Liver (tissue), 9 donors: ENCODE data around the gene SLC17A4. TPM values are rescaled to one million over a fixed set of nuclear protein-coding genes. Genes with fewer than 3 reads are reported as not detected.

ENCODE experiments used
- DNase-seq: peaks from one replicate; pipeline ENCODE4 v3.0.0-alpha.2; 2017; ENCODE audit warnings: low spot score
- H3K27ac ChIP-seq, 2 donors: one replicate each; pipeline ENCODE4 v1.7.0; 2013; ENCODE audit warnings: inconsistent platforms in 2 of 2, low read length in 2 of 2, control low read depth in 1 of 2, low read depth in 1 of 2, mild to moderate bottlenecking in 1 of 2
- H3K27me3 ChIP-seq, 4 donors: one replicate each; pipeline versions ENCODE4 v1.6.1 to v1.7.0; 2013; ENCODE audit warnings: low read length in 3 of 4, inconsistent platforms in 1 of 4, mild to moderate bottlenecking in 1 of 4, moderate library complexity in 1 of 4; ENCODE audit not compliant: control insufficient read depth in 4 of 4, insufficient read depth in 4 of 4
- H3K36me3 ChIP-seq, 4 donors: one replicate each; pipeline versions ENCODE4 v1.6.1 to v1.7.0; 2013; ENCODE audit warnings: low read length in 3 of 4, mild to moderate bottlenecking in 3 of 4, low read depth in 1 of 4, moderate library complexity in 1 of 4; ENCODE audit not compliant: control insufficient read depth in 4 of 4, insufficient read depth in 3 of 4
- H3K4me1 ChIP-seq, 4 donors: one replicate each; pipeline versions ENCODE4 v1.6.1 to v1.7.0; 2013; ENCODE audit warnings: low read length in 3 of 4, mild to moderate bottlenecking in 3 of 4, moderate library complexity in 1 of 4; ENCODE audit not compliant: control insufficient read depth in 4 of 4, insufficient read depth in 4 of 4
- H3K4me3 ChIP-seq, 3 donors: one replicate each; pipeline versions ENCODE4 v1.6.1 to v1.7.0; 2013; ENCODE audit warnings: low read length in 3 of 3, control low read depth in 1 of 3, low read depth in 1 of 3, mild to moderate bottlenecking in 1 of 3
- H3K9ac ChIP-seq, 2 donors: one replicate each; pipeline ENCODE4 v1.7.0; 2013; ENCODE audit warnings: low read length in 2 of 2, mild to moderate bottlenecking in 2 of 2, moderate library complexity in 2 of 2, control low read depth in 1 of 2, low read depth in 1 of 2
- H3K9me3 ChIP-seq, 4 donors: one replicate each; pipeline versions ENCODE4 v1.6.1 to v1.7.0; 2013; ENCODE audit warnings: low read length in 3 of 4; ENCODE audit not compliant: control insufficient read depth in 4 of 4
- EGR1 ChIP-seq, 2 donors: IDR thresholded peaks; 2 replicates each; pipeline ENCODE4 v1.6.1; 2016 to 2018; ENCODE audit warnings: antibody characterized with exemption in 2 of 2, low read depth in 2 of 2
- FOXA2 ChIP-seq: IDR thresholded peaks from 2 replicates; pipeline ENCODE4 v1.6.1; 2016; ENCODE audit warnings: antibody characterized with exemption
- GABPA ChIP-seq, 2 donors: IDR thresholded peaks in 1 of 2; conservative IDR thresholded peaks in 1 of 2; 2 replicates each; pipeline ENCODE4 v1.6.1; 2016; ENCODE audit warnings: antibody characterized with exemption in 2 of 2, mild to moderate bottlenecking in 1 of 2, moderate library complexity in 1 of 2
- HNF4A ChIP-seq, 2 donors: conservative IDR thresholded peaks; 2 replicates each; pipeline ENCODE4 v1.6.1; 2016; ENCODE audit warnings: antibody characterized with exemption in 2 of 2, mild to moderate bottlenecking in 2 of 2
- HNF4G ChIP-seq: IDR thresholded peaks from 2 replicates; pipeline ENCODE4 v1.6.1; 2016; ENCODE audit warnings: antibody characterized with exemption
- NR2F2 ChIP-seq: IDR thresholded peaks from 2 replicates; pipeline ENCODE4 v1.6.1; 2016; ENCODE audit warnings: antibody characterized with exemption
- RAD21 ChIP-seq, 2 donors: IDR thresholded peaks; 2 replicates each; pipeline ENCODE4 v1.6.1; 2016; ENCODE audit warnings: antibody characterized with exemption in 2 of 2, mild to moderate bottlenecking in 2 of 2
- RXRA ChIP-seq, 2 donors: IDR thresholded peaks; 2 replicates each; pipeline ENCODE4 v1.6.1; 2017 to 2018; ENCODE audit warnings: antibody characterized with exemption in 2 of 2, mild to moderate bottlenecking in 1 of 2
- SP1 ChIP-seq: IDR thresholded peaks from 2 replicates; pipeline ENCODE4 v1.6.1; 2018; ENCODE audit warnings: antibody characterized with exemption, mild to moderate bottlenecking
- WGBS: extraction: QIAGEN DNeasy Blood & Tissue Kit; methylation state at CpG from one replicate; pipeline ENCODE4 v1.1.7; 2013; 5-methylcytosine and 5-hydroxymethylcytosine counted together
- polyA plus RNA-seq, 2 donors: library from polyadenylated mRNA; stranded (reverse) in 1 of 2; unstranded in 1 of 2; fragments of 200-250 nt in 1 of 2; fragments of >200 nt in 1 of 2; fragmentation: Nextera tagmentation in 1 of 2; extraction: Ambion mirVana in 1 of 2; gene quantifications; one replicate each; pipeline versions ENCODE4 v1.2.1 to v1.2.3, GENCODE V29; 2013 to 2015
- total RNA-seq, 2 donors: library from RNA; depleted of rRNA; stranded (reverse); fragments of >200 nt; gene quantifications; one replicate each; pipeline ENCODE4 v1.2.3, GENCODE V29; 2014
- TF ChIP-seq, protein P1 (sequence below): fragments of 150-350 bp; IDR thresholded peaks from 2 replicates; pipeline ENCODE4 v1.5.1; 2017; ENCODE audit warnings: improper control_type of control experiment, low read depth, low read length; ENCODE audit not compliant: missing input control
- TF ChIP-seq, protein P2 (sequence below): IDR thresholded peaks from 2 replicates; pipeline ENCODE4 v1.6.1; 2016; ENCODE audit warnings: antibody characterized with exemption
- TF ChIP-seq, protein P3 (sequence below): IDR thresholded peaks from 2 replicates; pipeline ENCODE4 v1.6.1; 2016; ENCODE audit warnings: antibody characterized with exemption
- donor health status: healthy.
- donor health status: healthy.
- donor health status: healthy.
- donor health status: healthy.
- donor health status: healthy.

The SLC17A4 gene
- total and polyA plus RNA-seq, 4 donors, result 4.4 to 27.3 (median 8.4) TPM

DNA sequence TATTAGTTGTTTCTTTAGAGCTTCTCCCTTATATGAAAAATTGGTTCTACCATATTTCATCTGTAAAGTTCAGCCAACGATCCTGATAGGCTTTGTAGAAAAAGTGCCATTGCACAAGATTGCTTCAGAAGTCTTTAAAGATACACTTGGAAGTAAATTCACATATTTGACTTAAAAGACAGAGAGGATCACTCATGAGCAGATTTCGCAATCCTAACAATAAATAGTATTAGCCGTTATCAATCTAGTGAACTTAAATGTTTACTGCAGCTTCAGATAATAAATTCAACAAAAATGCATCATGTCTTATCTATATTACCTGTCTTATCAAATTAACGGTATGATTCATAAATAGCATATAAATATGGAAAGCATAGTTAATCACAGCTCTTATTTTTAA lies 8.7 kb upstream of the SLC17A4 start:
- Histone ChIP-seq H3K4me3 (no peak overlapping the region), H3K27me3 (no peaks in the 10 kb centered on the region), H3K4me1 (peaks cover 5 to 29% (median 9%) of the 10 kb centered on the region in 4 donors), H3K36me3 (no peaks in the 10 kb centered on the region), H3K27ac (no peak overlapping the region), H3K9ac (no peak overlapping the region), H3K9me3 (no peaks in the 10 kb centered on the region)
- 64% methylated on average over 4 of the region's 4 CpGs for WGBS
- TF ChIP-seq HNF4G (no peak), NR2F2 (no peak)
- TF ChIP-seq, protein P1, sequence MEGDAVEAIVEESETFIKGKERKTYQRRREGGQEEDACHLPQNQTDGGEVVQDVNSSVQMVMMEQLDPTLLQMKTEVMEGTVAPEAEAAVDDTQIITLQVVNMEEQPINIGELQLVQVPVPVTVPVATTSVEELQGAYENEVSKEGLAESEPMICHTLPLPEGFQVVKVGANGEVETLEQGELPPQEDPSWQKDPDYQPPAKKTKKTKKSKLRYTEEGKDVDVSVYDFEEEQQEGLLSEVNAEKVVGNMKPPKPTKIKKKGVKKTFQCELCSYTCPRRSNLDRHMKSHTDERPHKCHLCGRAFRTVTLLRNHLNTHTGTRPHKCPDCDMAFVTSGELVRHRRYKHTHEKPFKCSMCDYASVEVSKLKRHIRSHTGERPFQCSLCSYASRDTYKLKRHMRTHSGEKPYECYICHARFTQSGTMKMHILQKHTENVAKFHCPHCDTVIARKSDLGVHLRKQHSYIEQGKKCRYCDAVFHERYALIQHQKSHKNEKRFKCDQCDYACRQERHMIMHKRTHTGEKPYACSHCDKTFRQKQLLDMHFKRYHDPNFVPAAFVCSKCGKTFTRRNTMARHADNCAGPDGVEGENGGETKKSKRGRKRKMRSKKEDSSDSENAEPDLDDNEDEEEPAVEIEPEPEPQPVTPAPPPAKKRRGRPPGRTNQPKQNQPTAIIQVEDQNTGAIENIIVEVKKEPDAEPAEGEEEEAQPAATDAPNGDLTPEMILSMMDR, result no peak
- no peak for DNase-seq

DNA sequence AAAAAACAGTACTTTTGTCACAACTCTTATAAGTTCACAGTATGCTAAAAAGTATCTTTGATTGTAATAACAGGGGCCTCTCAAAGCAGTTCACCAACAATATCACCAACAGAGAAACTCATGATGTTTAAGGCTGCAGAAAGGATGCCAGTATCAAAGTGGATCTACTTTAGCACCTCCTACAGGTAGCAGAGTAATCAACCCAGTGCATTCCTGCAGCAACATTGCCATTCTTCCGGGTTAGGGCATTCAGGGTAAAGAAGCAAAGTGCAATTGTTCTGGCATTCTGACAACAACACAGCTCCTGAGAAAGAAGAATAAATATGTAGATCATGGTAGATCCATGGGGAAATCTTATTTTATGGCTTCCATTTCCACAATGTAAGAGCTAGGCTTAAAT lies 7.6 kb upstream of the SLC17A4 start:
- Histone ChIP-seq H3K27ac (no peak overlapping the region), H3K27me3 (no peaks in the 10 kb centered on the region), H3K36me3 (no peaks in the 10 kb centered on the region), H3K4me1 (peaks cover 5 to 29% (median 9%) of the 10 kb centered on the region in 4 donors), H3K9ac (no peak overlapping the region), H3K9me3 (no peaks in the 10 kb centered on the region), H3K4me3 (no peak overlapping the region)
- WGBS, result 17% methylated on average over 1 of the region's 1 CpG
- no peak for DNase-seq
- TF ChIP-seq, protein P2, sequence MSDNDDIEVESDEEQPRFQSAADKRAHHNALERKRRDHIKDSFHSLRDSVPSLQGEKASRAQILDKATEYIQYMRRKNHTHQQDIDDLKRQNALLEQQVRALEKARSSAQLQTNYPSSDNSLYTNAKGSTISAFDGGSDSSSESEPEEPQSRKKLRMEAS, result no peak
- TF ChIP-seq HNF4G (peak; percentile 30), EGR1 (IDR thresholded peaks at IDR 0.05; ENCODE audit: low read depth in 2 of 2) (no peak), HNF4A (conservative IDR thresholded peaks at IDR 0.05) (peak; percentile 67 to 82), FOXA2 (peak; percentile 18), RXRA (IDR thresholded peaks at IDR 0.05) (peak; percentile 74 to 88), GABPA (IDR thresholded peaks at IDR 0.05 in 1 of 2, conservative IDR thresholded peaks at IDR 0.05 in 1 of 2) (no peak), RAD21 (IDR thresholded peaks at IDR 0.05) (no peak), SP1 (peak; percentile 12)
- TF ChIP-seq, protein P1, result peak; percentile 11
- TF ChIP-seq, protein P3, sequence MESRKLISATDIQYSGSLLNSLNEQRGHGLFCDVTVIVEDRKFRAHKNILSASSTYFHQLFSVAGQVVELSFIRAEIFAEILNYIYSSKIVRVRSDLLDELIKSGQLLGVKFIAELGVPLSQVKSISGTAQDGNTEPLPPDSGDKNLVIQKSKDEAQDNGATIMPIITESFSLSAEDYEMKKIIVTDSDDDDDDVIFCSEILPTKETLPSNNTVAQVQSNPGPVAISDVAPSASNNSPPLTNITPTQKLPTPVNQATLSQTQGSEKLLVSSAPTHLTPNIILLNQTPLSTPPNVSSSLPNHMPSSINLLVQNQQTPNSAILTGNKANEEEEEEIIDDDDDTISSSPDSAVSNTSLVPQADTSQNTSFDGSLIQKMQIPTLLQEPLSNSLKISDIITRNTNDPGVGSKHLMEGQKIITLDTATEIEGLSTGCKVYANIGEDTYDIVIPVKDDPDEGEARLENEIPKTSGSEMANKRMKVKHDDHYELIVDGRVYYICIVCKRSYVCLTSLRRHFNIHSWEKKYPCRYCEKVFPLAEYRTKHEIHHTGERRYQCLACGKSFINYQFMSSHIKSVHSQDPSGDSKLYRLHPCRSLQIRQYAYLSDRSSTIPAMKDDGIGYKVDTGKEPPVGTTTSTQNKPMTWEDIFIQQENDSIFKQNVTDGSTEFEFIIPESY, result no peak
